HG02884 (cell line): ENCODE measurements around the gene PCSK4.
"Not testable (repeated sequence)": the region's sequence is repeated elsewhere in the genome, so short reads cannot be mapped to it uniquely, and the experiment has no call there.

Experiments used
- ATAC-seq: cut with Tn5 transposase; IDR thresholded peaks from one replicate; pipeline ENCODE4 v1.9.1; 2021; ENCODE audit warnings: mild to moderate bottlenecking, moderate library complexity; ENCODE audit not compliant: unreplicated experiment

The PCSK4 gene

GRCh38 chr19:1505991-1506881 lies 16.1 kb upstream of the PCSK4 start:
- no peak for ATAC-seq

GRCh38 chr19:1505012-1505411 lies 14.9 kb upstream of the PCSK4 start:
- ATAC-seq = no peak

GRCh38 chr19:1503925-1504773 lies 14.0 kb upstream of the PCSK4 start:
- ATAC-seq = no peak

- no peak for ATAC-seq
These were observed 13.2 kb upstream of the PCSK4 start for GRCh38 chr19:1503089-1503924.

- no peak for ATAC-seq
These were observed 12.4 kb upstream of the PCSK4 start for GRCh38 chr19:1502433-1503088.

GRCh38 chr19:1501200-1501595 lies 11.0 kb upstream of the PCSK4 start:
- ATAC-seq = no peak

GRCh38 chr19:1499231-1499630 lies 9.1 kb upstream of the PCSK4 start:
- ATAC-seq = not testable (repeated sequence)

- no peak for ATAC-seq
These were observed 7.6 kb upstream of the PCSK4 start for GRCh38 chr19:1497578-1498235.

GRCh38 chr19:1496714-1497577 lies 6.8 kb upstream of the PCSK4 start:
- no peak for ATAC-seq

GRCh38 chr19:1495799-1496713 lies 5.9 kb upstream of the PCSK4 start:
- no peak for ATAC-seq

GRCh38 chr19:1495051-1495798 lies 5.1 kb upstream of the PCSK4 start:
- no peak for ATAC-seq

- ATAC-seq = no peak
These were observed 4.1 kb upstream of the PCSK4 start for GRCh38 chr19:1494115-1494815.

- ATAC-seq = no peak
These were observed 2.4 kb upstream of the PCSK4 start for GRCh38 chr19:1492474-1493006.

- no peak for ATAC-seq
These were observed 1.7 kb upstream of the PCSK4 start for GRCh38 chr19:1491849-1492170.

- no peak for ATAC-seq
These were observed 1.1 kb upstream of the PCSK4 start, which contains the start of gene REEP6 for GRCh38 chr19:1491114-1491848. Gene REEP6 (plus strand): TSS chr19:1491181. CDS start chr19:1491270, 89 bp downstream.
